Erythroblast (primary cell): ENCODE data around the gene ATP2A3.

Source experiments
- GATA1 ChIP-seq: IDR thresholded peaks from 2 replicates; pipeline ENCODE4 v1.6.1; 2011; ENCODE audit warnings: low read depth, mild to moderate bottlenecking, control low read depth, low read length, moderate library complexity
- POLR2A ChIP-seq: IDR thresholded peaks from 2 replicates; pipeline ENCODE4 v1.6.1; 2011; ENCODE audit warnings: mild to moderate bottlenecking, low read length

GRCh38 chr17:3968015-3968414, 3.8 kb upstream of the ATP2A3 start:
- TF ChIP-seq POLR2A, result no peak
- TF ChIP-seq GATA1, result no peak
